GM19463 (cell line): Measurements from ENCODE around the gene LPIN3.
"Not testable (repeated sequence)": the region's sequence is repeated elsewhere in the genome, so short reads cannot be mapped to it uniquely, and the experiment has no call there.

ENCODE experiments used
- ATAC-seq: cut with Tn5 transposase; IDR thresholded peaks from one replicate; pipeline ENCODE4 v1.9.1; 2021; ENCODE audit warnings: mild to moderate bottlenecking, moderate library complexity; ENCODE audit not compliant: unreplicated experiment

LPIN3 gene, protein sequence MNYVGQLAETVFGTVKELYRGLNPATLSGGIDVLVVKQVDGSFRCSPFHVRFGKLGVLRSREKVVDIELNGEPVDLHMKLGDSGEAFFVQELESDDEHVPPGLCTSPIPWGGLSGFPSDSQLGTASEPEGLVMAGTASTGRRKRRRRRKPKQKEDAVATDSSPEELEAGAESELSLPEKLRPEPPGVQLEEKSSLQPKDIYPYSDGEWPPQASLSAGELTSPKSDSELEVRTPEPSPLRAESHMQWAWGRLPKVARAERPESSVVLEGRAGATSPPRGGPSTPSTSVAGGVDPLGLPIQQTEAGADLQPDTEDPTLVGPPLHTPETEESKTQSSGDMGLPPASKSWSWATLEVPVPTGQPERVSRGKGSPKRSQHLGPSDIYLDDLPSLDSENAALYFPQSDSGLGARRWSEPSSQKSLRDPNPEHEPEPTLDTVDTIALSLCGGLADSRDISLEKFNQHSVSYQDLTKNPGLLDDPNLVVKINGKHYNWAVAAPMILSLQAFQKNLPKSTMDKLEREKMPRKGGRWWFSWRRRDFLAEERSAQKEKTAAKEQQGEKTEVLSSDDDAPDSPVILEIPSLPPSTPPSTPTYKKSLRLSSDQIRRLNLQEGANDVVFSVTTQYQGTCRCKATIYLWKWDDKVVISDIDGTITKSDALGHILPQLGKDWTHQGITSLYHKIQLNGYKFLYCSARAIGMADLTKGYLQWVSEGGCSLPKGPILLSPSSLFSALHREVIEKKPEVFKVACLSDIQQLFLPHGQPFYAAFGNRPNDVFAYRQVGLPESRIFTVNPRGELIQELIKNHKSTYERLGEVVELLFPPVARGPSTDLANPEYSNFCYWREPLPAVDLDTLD

DNA sequence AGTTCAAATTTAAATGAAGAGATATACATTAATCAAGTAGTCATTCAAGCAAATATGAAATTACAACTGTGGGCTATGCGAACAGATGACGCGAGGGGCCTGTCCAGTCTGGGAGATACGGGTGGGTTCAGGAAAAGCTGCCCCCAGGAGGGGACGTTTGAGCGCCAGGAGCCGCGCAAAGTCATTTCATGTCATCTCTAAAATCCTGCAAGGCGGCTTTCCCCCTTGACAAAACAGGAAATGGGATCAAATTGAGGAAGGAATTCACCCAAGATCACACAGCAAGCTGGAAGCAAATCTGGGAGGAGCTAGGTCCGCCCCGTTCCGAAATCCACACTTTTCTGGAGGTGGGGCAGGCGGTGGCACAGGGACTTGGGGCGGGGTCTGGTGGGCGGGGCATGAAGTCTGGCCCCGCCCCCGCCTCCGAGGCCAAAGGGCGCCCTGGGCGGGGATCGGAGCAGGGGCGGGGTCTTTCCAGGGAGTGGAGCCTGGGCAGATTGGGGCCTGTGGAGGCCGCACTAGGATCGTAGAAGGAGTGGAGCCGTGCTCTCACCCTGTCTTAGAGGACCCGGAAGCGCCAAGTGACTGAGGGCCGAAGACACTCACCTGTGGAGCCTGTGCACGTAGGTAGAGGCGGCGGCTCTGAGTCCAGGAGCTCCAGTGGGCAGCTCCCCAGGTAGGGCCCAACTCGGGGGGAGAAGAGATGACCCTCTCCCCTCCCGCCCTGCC lies at the start of gene LPIN3:
Gene LPIN3, plus strand, starts transcription at position 495 of the 729 bp plus-strand sequence. CDS start 4,983 bp downstream, outside the sequence.
- ATAC-seq: peak; percentile 56

DNA sequence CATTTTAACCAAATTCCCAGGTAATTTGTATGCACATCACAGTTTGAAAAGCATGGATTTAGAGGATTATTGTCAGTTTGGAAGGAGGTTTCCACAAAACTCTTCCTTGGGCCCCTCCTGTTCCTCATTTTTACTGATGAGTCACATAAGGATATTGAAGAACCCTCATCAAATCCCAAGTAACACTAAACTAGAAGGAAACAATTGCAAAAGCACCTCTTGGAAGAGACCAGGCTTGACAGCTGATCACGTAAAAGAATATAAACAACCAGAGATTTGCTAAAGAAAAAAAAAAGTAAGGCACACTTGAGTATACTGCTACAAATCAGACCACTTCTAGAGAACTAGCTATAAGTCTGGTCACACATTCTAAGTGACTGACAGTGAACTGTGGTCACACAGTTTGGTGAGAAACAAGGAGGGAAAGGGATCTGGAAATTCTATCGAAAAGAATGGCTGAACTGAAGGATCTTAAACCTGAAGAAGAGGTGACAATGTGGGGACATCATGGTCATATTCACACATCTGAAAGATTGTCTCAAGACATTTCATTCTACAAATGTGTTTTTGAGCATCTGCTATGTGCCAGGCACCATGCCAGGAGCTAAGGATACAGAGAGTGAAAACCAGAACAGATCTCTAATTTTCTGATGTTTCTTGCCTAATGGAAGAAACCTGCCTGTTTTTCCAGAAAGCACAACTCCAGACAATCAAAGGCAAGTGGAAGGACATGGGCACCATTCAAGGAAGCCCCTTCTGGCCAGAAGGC lies 47.2 kb upstream of the LPIN3 start:
- ATAC-seq: no peak

DNA sequence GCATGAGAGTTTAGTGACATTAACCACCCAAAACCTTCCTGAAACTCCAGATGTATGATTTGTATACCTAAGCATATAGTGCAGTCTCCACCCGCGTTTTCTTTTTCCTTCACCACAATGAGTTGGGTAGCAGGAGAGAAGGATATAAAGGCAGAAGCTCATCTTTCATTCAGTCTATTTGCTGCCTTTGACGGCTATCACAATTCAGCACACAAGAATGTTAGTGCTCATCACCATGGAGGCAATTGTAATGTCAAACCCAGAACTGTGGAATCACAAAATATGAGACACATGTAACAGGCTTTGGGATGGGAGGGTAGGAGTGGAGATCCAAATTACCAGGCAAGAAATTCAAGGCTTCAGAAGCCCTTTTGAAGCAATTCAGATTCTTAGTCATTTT lies 40.7 kb upstream of the LPIN3 start:
- ATAC-seq: no peak

DNA sequence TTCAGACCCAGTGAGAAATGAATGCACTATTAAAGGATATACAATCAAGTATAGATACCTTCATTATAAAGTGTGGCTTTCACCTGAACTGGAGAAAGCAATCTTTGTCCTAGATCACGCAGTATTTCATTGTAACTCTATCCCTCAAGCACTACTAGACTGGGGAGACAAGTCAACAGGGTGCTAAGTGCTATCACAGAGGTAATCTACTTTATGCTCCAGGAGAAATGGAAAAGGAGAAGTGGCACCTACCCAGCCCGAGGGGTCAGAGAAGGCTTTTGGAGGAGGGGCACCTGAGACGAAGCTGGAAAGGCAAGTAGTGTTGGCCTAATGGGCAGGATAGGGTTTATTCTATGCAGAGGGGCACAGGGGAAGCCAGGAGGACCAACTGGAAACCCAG lies 40.2 kb upstream of the LPIN3 start:
- ATAC-seq: no peak

DNA sequence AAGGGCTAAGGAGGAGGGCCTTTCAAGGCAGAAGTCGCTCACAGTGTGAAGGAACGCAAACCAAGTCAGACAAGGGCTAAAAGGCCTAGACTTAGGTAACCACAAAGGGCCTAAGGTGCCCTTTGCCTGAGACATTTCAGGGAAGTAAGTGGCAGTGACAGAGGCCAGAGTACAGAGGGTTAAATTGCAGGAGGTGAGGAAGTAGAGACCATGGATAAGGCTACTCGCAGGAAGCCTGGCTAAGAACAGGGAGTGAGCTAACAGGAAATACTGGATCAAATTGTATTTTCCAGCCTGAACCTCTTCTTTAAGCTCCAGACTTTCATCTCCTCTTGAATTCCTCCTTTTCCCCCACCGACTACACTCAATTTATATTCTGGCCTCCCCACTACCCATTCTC lies 39.7 kb upstream of the LPIN3 start:
- ATAC-seq: no peak

DNA sequence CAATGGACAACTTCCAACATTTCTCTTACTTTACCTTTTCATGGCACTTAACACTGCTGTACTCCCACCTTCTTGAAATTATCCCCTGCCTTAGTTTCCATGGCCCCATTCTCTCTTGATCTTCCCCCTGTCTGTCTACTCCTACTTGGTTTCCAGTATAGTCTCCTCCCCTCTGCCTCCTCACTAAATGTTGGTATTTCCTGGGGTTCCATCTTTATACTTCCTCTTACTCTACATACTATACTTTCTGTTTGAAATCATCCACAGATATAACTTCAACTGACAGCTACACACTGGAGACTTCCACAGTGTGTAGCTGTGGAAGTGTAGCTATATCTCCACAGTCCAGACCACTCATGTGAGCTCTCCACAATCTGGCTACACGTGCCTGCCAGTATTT lies 36.6 kb upstream of the LPIN3 start:
- ATAC-seq: no peak

DNA sequence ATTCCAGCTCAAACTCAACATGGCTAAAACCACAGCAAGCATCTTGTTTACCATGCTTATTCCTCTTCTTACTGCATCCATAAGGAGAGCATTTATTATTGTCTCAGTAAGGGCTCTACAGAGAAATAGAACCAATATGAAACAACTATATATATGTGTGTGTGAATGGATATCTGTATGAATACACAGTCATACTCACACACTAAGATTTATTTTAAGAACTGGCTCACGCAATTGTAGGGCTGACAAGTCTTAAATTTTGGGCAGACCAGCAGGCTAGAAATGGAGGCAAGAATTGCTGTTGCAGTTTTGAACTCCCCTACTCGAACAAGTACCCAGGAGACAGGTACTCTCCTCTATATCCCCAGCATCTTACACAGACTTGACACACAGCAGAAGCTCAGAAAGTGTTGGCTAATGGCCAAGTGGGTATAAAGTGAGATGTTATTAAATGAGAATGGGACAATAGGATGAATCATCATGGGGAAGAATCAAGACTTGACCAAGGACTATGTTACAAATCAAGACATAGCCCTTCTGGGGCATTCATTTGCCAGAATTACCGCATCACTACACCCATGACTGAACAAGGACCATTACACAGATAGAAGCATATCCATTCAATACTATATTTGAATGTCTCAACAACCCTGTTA lies 36.1 kb upstream of the LPIN3 start:
- ATAC-seq: no peak

DNA sequence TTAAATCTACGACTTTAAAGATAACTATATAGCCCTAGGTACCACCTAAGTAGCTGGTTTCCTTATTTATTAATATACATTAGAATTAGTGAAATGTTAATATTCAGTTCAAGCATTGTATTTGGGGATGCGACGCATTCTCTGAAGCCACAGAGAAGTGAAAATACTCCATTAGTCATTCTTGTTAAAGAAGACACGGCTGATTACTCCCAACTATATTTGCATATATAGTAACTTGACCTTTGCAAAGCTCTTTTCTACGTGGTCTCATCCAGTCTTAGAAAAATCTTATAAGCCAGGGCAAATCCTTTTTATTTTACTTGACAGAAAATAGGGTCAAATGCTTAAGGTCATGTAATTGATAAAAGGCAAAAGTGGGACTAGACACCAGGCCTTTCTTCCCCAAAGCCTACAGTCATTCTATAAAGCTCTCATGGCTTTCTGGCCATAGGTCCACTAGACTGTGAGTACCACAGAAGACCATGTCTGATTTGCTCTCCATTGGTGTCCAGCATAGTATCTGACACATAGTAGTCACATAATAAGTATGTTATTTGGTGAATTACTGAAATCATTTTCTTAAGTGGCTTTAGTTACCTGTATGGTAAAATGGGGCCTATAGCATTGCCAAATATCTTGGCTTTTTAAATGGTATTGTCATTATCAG lies 34.4 kb upstream of the LPIN3 start:
- peak; percentile 82 for ATAC-seq

DNA sequence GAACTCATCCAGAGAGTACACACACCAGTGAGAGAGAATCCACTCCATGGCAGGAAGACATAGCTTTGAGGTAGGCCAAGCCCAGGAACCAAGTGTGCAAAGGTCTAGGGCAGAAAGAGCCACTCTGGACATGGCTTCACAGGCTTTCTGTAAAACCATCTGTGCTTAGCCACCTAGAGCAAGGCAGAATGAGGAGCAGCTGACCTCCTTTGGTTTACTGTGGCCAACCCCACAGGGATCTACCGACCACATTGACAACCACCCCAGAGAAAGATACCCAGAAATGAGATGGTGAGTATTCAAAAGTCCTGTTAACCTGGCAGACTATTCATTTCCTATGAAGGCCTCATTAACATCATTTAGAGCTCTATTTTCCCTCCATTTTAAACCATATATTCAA lies 33.6 kb upstream of the LPIN3 start:
- no peak for ATAC-seq

DNA sequence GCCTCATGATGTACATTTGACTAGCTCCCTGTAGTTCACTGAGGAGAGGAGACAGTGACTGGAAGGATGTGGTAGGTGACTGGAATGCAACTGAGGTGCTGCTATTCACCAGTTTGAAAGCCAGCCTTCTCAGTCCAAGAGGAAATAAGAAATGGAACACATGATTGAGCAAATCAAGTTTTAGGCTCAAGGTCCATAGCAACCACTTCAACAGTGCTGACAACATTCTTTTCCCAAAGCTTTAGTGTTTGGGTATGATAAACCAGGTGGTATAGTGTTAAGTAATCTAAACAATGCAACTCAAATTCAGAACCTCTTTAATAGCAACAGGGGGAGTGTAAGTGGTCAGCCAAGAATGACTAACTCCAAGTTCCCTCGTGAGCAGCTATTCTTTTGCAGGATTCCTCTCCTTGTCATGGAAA lies 32.3 kb upstream of the LPIN3 start:
- ATAC-seq: no peak

DNA sequence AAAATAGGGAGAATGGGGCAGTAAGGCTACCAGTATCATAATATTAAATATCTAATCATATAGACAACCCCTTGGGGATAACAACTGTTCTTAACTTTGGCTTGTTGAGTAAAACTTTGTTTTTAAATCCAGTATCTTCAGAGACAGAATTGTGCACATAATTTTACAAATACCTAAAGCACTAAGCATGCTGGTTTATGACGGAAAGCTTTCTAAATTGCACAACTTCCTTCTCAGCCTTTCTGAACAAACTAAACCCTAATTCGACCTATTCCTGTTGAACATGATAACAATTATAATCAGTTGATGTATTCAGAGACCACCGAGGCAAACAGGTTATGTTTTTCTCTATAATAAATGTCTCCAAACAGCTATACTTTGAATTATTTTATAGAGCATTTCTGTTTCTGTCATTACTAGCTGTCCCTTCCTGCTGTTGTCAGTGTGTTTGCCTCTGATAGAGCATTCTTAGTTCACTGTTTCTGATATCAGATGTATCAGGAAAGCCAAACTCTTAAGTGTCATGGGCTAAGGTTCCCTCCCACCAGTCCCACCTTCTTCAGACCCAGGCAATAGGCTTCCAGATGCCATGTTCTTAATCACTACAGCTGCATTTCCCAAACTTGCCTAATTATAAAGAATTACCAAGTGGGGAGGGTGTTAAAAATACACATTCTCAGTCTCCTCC lies 31.8 kb upstream of the LPIN3 start:
- ATAC-seq: no peak

DNA sequence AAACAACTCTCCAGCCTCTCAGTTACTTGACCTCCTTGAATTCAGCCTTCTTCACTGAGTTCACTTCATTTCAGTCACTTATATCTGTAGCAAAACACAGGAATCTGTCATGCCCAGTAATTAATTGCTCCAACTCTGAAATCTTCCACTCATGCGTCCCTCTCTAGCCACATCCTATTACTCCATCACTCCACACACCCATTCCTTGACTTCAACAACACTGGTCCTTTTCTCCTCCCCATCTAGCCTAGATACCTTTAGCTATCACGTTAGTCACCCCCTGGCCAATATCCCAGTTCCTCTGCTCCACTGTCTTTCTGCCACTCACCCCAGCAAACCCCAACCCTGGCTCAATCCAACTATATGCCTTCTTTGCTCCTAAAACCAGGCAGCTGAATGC lies 30.8 kb upstream of the LPIN3 start:
- no peak for ATAC-seq

DNA sequence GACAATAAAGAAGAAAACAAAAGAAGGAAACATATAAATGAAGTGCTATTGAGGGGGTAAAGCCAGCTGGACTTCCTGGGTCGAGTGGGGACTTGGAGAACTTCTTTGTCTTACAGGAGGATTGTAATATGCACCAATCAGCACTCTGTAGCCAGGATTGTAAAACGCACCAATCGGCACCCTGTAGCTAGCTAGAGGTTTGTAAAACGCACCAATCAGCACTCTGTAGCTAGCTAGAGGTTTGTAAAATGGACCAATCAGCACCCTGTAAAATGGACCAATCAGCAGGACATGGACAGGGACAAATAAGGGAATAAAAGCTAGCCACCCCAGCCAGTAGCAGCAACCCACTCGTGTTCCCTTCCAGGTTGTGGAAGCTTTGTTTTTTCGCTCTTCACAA lies 28.6 kb upstream of the LPIN3 start:
- ATAC-seq: not testable (repeated sequence)

DNA sequence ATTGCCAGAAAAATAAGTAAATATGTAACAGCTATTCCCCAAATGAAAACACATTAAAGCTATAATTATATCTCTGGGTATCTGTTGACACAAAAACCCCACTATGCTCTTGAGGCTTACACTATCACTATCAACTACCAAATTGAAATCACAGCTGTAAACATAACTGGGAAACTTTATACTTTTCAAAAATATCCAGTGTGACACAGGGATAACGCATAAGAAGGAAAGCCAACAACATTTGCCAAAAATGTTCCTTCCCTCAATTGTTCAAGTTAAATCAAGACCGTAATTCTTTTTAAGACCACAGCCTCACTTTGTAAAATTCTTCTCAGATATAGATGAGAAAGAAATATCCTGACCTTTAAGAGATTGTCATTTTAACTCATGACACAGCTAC lies 26.2 kb upstream of the LPIN3 start:
- ATAC-seq: no peak

DNA sequence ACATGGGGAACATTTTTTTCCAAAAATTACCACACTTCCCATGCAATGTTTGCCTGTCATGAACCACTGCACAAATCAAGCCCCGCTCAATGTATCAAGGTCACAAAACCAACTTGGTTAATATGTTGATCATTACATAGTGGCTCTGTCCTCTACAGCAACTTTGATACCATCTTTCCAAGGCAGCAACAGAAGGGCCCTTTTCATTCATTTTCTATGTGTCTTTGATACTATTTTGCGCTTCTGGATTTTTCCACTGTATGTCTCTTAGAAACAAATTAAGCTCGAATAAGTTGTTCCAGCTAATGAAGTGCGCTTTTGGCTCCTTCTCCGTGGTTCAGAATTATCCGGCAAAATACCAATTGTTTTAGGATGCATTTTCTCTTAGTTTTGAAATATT lies 24.6 kb upstream of the LPIN3 start:
- no peak for ATAC-seq

DNA sequence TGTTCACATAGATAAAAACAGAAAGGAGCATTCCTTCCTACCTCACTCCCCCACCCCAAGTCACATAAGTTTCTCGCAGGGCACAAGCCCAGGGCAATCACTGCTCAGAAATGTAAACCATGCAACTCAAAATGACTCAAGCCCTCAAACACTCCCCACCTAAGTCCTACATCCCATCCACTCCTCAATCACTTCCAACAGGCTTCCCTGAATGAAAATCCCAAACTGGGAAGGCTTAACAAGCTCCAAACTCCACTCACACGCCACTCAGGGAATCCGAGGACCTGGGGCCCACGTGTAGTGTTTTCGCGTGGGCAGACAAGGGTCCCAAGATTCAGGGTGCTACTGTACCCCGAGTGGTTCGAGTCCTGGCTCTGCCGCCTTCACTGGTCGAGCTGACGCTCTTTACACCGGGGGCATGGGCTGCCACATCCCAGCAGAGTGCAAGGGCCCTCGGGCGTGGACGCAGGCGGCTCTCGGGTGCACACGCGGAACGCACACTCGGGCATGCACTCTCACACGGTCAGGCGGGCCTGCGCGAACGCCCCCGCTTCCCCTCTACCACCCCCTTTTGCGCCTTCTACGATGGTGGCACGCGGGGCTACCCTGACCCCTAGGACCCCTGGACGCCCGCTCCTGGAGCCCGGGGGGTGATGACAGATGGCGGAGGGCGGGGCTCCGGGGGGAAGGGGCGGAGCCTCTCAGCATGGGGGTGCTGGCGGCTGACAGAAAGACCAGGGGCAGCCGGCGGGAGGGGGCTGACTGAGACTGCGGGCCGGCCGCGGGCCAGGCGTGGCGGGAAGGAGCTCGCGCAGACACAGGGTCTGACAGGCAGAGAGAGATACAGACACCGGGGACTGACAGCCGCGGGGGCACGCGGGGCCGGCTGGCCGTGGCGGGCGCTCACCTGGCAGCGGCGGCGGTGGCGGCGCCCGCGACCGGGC lies 23.7 kb upstream of the LPIN3 start:
- peak; percentile 58 for ATAC-seq

DNA sequence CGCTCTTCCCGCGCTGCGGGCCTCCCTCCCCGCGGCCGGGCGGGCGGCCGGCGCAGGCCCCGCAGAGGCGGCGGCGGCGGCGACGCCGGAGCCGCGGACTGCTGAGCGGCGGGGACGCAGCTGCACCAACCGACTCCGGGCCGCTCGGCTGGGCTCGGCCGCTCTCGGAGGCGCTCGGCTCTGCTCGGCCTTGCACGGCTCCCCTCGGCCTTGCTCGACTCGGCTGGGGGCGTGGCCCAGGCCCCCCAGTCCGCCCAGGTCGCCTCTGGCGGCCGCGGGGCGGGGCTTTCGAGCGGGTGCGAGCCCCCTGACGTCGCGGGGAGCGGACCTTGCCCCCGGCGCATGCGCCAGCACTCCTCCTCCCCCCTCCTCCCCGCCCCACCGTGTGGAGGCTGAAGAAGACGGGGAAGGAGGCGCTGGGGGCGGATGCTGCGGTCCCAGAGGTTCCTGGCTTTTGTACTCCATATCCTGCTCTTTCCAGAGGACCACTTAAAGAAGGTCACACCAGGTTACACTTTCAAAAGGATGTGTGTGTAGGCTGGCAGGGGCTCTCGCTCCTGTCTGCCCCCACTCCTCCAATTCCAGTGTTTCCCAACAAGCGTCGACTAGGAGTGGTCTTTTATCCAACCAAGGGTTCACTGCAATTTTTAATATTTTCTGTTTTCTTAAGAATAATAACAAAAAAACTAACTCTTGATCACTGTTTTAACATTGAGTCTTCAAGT lies 22.9 kb upstream of the LPIN3 start, which contains the start of gene ZHX3:
Gene ZHX3, minus strand, starts transcription at position 186 of the 725 bp plus-strand sequence. CDS start 112,815 bp downstream, outside the sequence.
- ATAC-seq: peak; percentile 97
